Measurements from ENCODE around the gene GLDN. TPM values are rescaled to one million over a fixed set of nuclear protein-coding genes. Genes with fewer than 3 reads are reported as not detected.

GLDN gene
- total and polyA plus RNA-seq, 4 experiments from 2014 or later = not detected

- Mint-ChIP-seq H3K27ac (no peak overlapping the region), H3K4me3 (no peak overlapping the region), H3K27me3 (peaks cover 7 to 10% of the 10 kb centered on the region in 2 donors), H3K4me1 (no peaks in the 10 kb centered on the region), H3K36me3 (no peaks in the 10 kb centered on the region), H3K9me3 (peaks cover 0 to 2% (median 0%) of the 10 kb centered on the region in 8 donors)
- intact Hi-C loops (cut with micrococcal nuclease) = no loop called here
- no peak overlapping the region for H3K4me3 ChIP-seq (ENCODE audit: low read length in 2 of 2)
- no peaks in the 10 kb centered on the region for H3K9me3 ChIP-seq (ENCODE audit: control insufficient read depth in 1 of 2, low read length in 2 of 2)
- POLR2A ChIA-PET (ENCODE audit: partially characterized antibody) = no interaction called here
- CTCF ChIA-PET (ENCODE audit: partially characterized antibody) = no interaction called here
- H3K27ac ChIP-seq (ENCODE audit: low read depth, low read length) = no peak overlapping the region
- H3K36me3 ChIP-seq (ENCODE audit: insufficient read depth, low read length) = no peaks in the 10 kb centered on the region
- no peaks in the 10 kb centered on the region for H3K4me1 ChIP-seq (ENCODE audit: insufficient read depth, low read length)
- no peak for DNase-seq
- H3K27me3 ChIP-seq (ENCODE audit: insufficient read depth, low read length) = no peaks in the 10 kb centered on the region
Observed at GRCh38 chr15:51335087-51335486, 6.4 kb upstream of the GLDN start.

- Histone ChIP-seq H3K9me3 (ENCODE audit: control insufficient read depth in 1 of 2, low read length in 2 of 2) (no peaks in the 10 kb centered on the region), H3K27me3 (ENCODE audit: insufficient read depth, low read length) (no peaks in the 10 kb centered on the region), H3K4me3 (ENCODE audit: low read length in 2 of 2) (no peak overlapping the region), H3K36me3 (ENCODE audit: insufficient read depth, low read length) (no peaks in the 10 kb centered on the region), H3K27ac (ENCODE audit: low read depth, low read length) (no peak overlapping the region), H3K4me1 (ENCODE audit: insufficient read depth, low read length) (no peaks in the 10 kb centered on the region)
- ChIA-PET POLR2A (ENCODE audit: partially characterized antibody) (no interaction called here), CTCF (ENCODE audit: partially characterized antibody) (no interaction called here)
- Mint-ChIP-seq H3K27me3 (peaks cover 7 to 13% of the 10 kb centered on the region in 2 donors), H3K4me1 (no peaks in the 10 kb centered on the region), H3K36me3 (no peaks in the 10 kb centered on the region), H3K4me3 (peak overlapping the region in 1 of 8 donors; percentile 5), H3K27ac (no peak overlapping the region), H3K9me3 (peaks cover 0 to 2% (median 0%) of the 10 kb centered on the region in 8 donors)
- no peak for DNase-seq
- intact Hi-C loops (cut with micrococcal nuclease) = no loop called here
Observed at GRCh38 chr15:51335538-51336410, 5.7 kb upstream of the GLDN start.

GRCh38 chr15:51338496-51338895, 3.0 kb upstream of the GLDN start, which contains the start of gene CYP19A1:
Gene CYP19A1, minus strand, starts transcription at chr15:51338596. Its CDS starts 95,684 bp downstream, at chr15:51242912.
- H3K4me3 Mint-ChIP-seq = no peak within 1 kb of the TSS
- no peaks in the 10 kb centered on the region for H3K4me1 Mint-ChIP-seq
- intact Hi-C loops (cut with micrococcal nuclease) = no loop called here
- no peak for DNase-seq
- ChIA-PET POLR2A (ENCODE audit: partially characterized antibody) (no interaction called here), CTCF (ENCODE audit: partially characterized antibody) (no interaction called here)
- Histone ChIP-seq H3K27ac (ENCODE audit: low read depth, low read length) (no peak within 1 kb of the TSS), H3K4me1 (ENCODE audit: insufficient read depth, low read length) (no peaks in the 10 kb centered on the region), H3K9me3 (ENCODE audit: control insufficient read depth in 1 of 2, low read length in 2 of 2) (no peaks in the 10 kb centered on the region), H3K27me3 (ENCODE audit: insufficient read depth, low read length) (no peaks in the 10 kb centered on the region), H3K36me3 (ENCODE audit: insufficient read depth, low read length) (no peaks in the 10 kb centered on the region), H3K4me3 (ENCODE audit: low read length in 2 of 2) (no peak within 1 kb of the TSS)
- no peak within 1 kb of the TSS for H3K27ac Mint-ChIP-seq
- no peaks in the 10 kb centered on the region for H3K36me3 Mint-ChIP-seq
- peaks cover 0 to 2% (median 0%) of the 10 kb centered on the region in 8 donors for H3K9me3 Mint-ChIP-seq
- peaks cover 7 to 13% of the 10 kb centered on the region in 2 donors for H3K27me3 Mint-ChIP-seq

- H3K4me3 Mint-ChIP-seq = no peak overlapping the region
- H3K9me3 ChIP-seq (ENCODE audit: control insufficient read depth in 1 of 2, low read length in 2 of 2) = no peaks in the 10 kb centered on the region
- H3K4me1 Mint-ChIP-seq = no peaks in the 10 kb centered on the region
- intact Hi-C loops (cut with micrococcal nuclease) = no loop called here
- H3K27me3 ChIP-seq (ENCODE audit: insufficient read depth, low read length) = no peaks in the 10 kb centered on the region
- no peak overlapping the region for H3K4me3 ChIP-seq (ENCODE audit: low read length in 2 of 2)
- ChIA-PET POLR2A (ENCODE audit: partially characterized antibody) (no interaction called here), CTCF (ENCODE audit: partially characterized antibody) (no interaction called here)
- H3K27me3 Mint-ChIP-seq = peaks cover 5 to 10% of the 10 kb centered on the region in 2 donors
- no peak overlapping the region for H3K27ac ChIP-seq (ENCODE audit: low read depth, low read length)
- H3K4me1 ChIP-seq (ENCODE audit: insufficient read depth, low read length) = no peaks in the 10 kb centered on the region
- no peak overlapping the region for H3K27ac Mint-ChIP-seq
- H3K36me3 Mint-ChIP-seq = no peaks in the 10 kb centered on the region
- DNase-seq = no peak
- peaks cover 0 to 1% (median 0%) of the 10 kb centered on the region in 8 donors for H3K9me3 Mint-ChIP-seq
- no peaks in the 10 kb centered on the region for H3K36me3 ChIP-seq (ENCODE audit: insufficient read depth, low read length)
Observed at GRCh38 chr15:51342227-51342999, 958 bp downstream of the GLDN start.

DNA sequence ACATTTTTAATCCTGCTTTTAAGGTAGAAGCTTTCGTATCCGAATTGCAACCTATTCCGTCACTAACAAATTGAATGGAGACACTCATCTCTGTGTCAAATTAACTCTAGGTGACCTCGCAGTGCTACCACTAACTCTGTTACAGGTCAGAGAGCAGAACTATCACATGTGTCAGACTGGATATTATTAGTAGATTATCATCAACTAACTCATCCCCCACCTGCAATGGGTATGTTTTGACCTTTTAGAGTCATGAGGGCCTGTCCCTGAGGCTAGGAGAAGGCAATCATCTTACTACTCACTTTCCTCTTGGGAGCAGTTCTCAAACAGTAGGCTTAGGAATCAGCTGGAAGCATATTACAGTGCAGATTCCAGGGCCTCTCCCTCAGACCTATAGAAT, 2.0 kb downstream of the GLDN start:
- H3K36me3 Mint-ChIP-seq = no peaks in the 10 kb centered on the region
- no peaks in the 10 kb centered on the region for H3K36me3 ChIP-seq (ENCODE audit: insufficient read depth, low read length)
- intact Hi-C loops (cut with micrococcal nuclease) = no loop called here
- no peak overlapping the region for H3K4me3 ChIP-seq (ENCODE audit: low read length in 2 of 2)
- CTCF ChIA-PET (ENCODE audit: partially characterized antibody) = no interaction called here
- no peaks in the 10 kb centered on the region for H3K27me3 ChIP-seq (ENCODE audit: insufficient read depth, low read length)
- no peak overlapping the region for H3K27ac Mint-ChIP-seq
- DNase-seq = no peak
- no peaks in the 10 kb centered on the region for H3K9me3 Mint-ChIP-seq
- no peaks in the 10 kb centered on the region for H3K4me1 ChIP-seq (ENCODE audit: insufficient read depth, low read length)
- POLR2A ChIA-PET (ENCODE audit: partially characterized antibody) = no interaction called here
- H3K9me3 ChIP-seq (ENCODE audit: control insufficient read depth in 1 of 2, low read length in 2 of 2) = no peaks in the 10 kb centered on the region
- H3K27me3 Mint-ChIP-seq = peaks cover 5 to 10% of the 10 kb centered on the region in 2 donors
- H3K4me3 Mint-ChIP-seq = no peak overlapping the region
- no peak overlapping the region for H3K27ac ChIP-seq (ENCODE audit: low read depth, low read length)
- no peaks in the 10 kb centered on the region for H3K4me1 Mint-ChIP-seq

DNA sequence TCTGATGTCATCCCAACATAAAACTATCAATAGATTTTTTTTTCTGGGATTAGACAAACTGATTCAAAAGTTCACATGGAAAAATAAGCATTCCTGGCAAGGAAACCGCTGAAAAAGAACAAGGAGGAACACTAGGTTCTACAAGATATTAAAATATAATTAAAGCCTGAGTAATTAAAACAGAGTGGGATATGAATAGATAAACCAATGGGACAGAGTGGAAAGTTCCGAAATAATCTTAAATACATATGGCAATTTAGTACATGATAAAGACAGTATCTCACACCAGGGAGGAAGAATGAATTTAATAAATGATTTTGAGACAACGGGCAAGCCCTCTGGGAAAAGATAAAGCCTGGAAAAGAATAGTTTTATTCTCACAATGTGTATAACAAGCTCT, 4.7 kb downstream of the GLDN start:
- no peaks in the 10 kb centered on the region for H3K9me3 Mint-ChIP-seq
- no peaks in the 10 kb centered on the region for H3K36me3 ChIP-seq (ENCODE audit: insufficient read depth, low read length)
- no peak overlapping the region for H3K4me3 Mint-ChIP-seq
- no peaks in the 10 kb centered on the region for H3K36me3 Mint-ChIP-seq
- H3K27me3 Mint-ChIP-seq = peaks cover 4 to 6% of the 10 kb centered on the region in 2 donors
- no peaks in the 10 kb centered on the region for H3K27me3 ChIP-seq (ENCODE audit: insufficient read depth, low read length)
- DNase-seq = no peak
- H3K9me3 ChIP-seq (ENCODE audit: control insufficient read depth in 1 of 2, low read length in 2 of 2) = no peaks in the 10 kb centered on the region
- no peaks in the 10 kb centered on the region for H3K4me1 ChIP-seq (ENCODE audit: insufficient read depth, low read length)
- ChIA-PET POLR2A (ENCODE audit: partially characterized antibody) (no interaction called here), CTCF (ENCODE audit: partially characterized antibody) (no interaction called here)
- H3K4me3 ChIP-seq (ENCODE audit: low read length in 2 of 2) = no peak overlapping the region
- intact Hi-C loops (cut with micrococcal nuclease) = no loop called here
- H3K4me1 Mint-ChIP-seq = peaks cover 0 to 2% (median under 1%) of the 10 kb centered on the region in 4 donors
- H3K27ac Mint-ChIP-seq = no peak overlapping the region
- no peak overlapping the region for H3K27ac ChIP-seq (ENCODE audit: low read depth, low read length)

- Histone ChIP-seq H3K36me3 (ENCODE audit: insufficient read depth, low read length) (no peaks in the 10 kb centered on the region), H3K27ac (ENCODE audit: low read depth, low read length) (no peak overlapping the region), H3K9me3 (ENCODE audit: control insufficient read depth in 1 of 2, low read length in 2 of 2) (no peaks in the 10 kb centered on the region), H3K4me1 (ENCODE audit: insufficient read depth, low read length) (no peaks in the 10 kb centered on the region), H3K27me3 (ENCODE audit: insufficient read depth, low read length) (no peaks in the 10 kb centered on the region), H3K4me3 (ENCODE audit: low read length in 2 of 2) (no peak overlapping the region)
- Mint-ChIP-seq H3K4me1 (peaks cover 0 to 2% (median under 1%) of the 10 kb centered on the region in 4 donors), H3K27ac (no peak overlapping the region), H3K4me3 (no peak overlapping the region), H3K9me3 (no peaks in the 10 kb centered on the region), H3K27me3 (peaks cover 4 to 11% of the 10 kb centered on the region in 2 donors), H3K36me3 (no peaks in the 10 kb centered on the region)
- intact Hi-C loops (cut with micrococcal nuclease) = no loop called here
- DNase-seq = no peak
- POLR2A ChIA-PET (ENCODE audit: partially characterized antibody) = no interaction called here
- CTCF ChIA-PET (ENCODE audit: partially characterized antibody) = no interaction called here
Observed at GRCh38 chr15:51348688-51349087, 7.2 kb downstream of the GLDN start.
